HEK293T (cell line): ENCODE results near the gene THEMIS.

Experiments
- BHLHE40 ChIP-seq: fragments of 450-650 bp; IDR thresholded peaks from 2 replicates; pipeline ENCODE4 v1.6.1; 2016; ENCODE audit warnings: mild to moderate bottlenecking, moderate library complexity, borderline replicate concordance
- ELF4 ChIP-seq: fragments of 450-650 bp; IDR thresholded peaks from 2 replicates; pipeline ENCODE4 v1.6.1; 2017; ENCODE audit warnings: antibody characterized with exemption
- FOXA1 ChIP-seq: fragments of 450-650 bp; IDR thresholded peaks from 2 replicates; pipeline ENCODE4 v1.6.1; 2016; ENCODE audit warnings: mild to moderate bottlenecking
- FOXK2 ChIP-seq: fragments of 450-650 bp; IDR thresholded peaks from 2 replicates; pipeline ENCODE4 v1.6.1; 2016; ENCODE audit warnings: mild to moderate bottlenecking
- FOXM1 ChIP-seq: fragments of 450-650 bp; IDR thresholded peaks from 2 replicates; pipeline ENCODE4 v1.6.1; 2017; ENCODE audit warnings: mild to moderate bottlenecking, borderline replicate concordance
- HDGF ChIP-seq: fragments of 450-650 bp; IDR thresholded peaks from 2 replicates; pipeline ENCODE4 v1.6.1; 2017; ENCODE audit warnings: antibody characterized with exemption, borderline replicate concordance
- NFRKB ChIP-seq: fragments of 450-650 bp; IDR thresholded peaks from 2 replicates; pipeline ENCODE4 v1.6.1; 2016; ENCODE audit warnings: mild to moderate bottlenecking, moderate library complexity
- SP1 ChIP-seq: fragments of 450-650 bp; IDR thresholded peaks from 2 replicates; pipeline ENCODE4 v1.6.1; 2017
- SUZ12 ChIP-seq: fragments of 450-650 bp; IDR thresholded peaks from 2 replicates; pipeline ENCODE4 v1.6.1; 2016; ENCODE audit warnings: mild to moderate bottlenecking
- TARDBP ChIP-seq: fragments of 450-650 bp; IDR thresholded peaks from 2 replicates; pipeline ENCODE4 v1.6.1; 2016
- ZNF384 ChIP-seq: fragments of 450-650 bp; IDR thresholded peaks from 2 replicates; pipeline ENCODE4 v1.6.1; 2016
- TF ChIP-seq, protein P1 (sequence below): fragments of 450-650 bp; IDR thresholded peaks from 2 replicates; pipeline ENCODE4 v1.6.1; 2016

DNA sequence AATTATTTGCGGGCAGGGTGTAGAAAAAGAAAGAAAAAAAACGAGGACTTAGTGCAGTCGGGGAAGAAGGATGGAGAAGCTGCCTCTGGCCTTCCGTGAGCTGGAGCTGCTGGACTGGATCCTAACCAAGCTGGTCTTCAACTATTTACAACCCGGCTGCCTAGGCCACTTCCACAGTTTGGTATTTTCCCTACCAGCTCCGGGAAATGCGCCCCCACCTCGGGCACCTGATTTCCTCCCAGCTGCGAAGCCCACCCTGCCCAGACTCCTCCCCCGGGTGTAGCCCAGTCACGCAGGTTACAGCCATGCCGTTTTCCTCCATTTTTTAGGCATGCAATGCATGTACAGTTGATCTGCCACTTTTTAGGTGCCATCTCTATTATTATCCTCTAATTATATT, 21.2 kb downstream of the THEMIS start:
- no peak for TF ChIP-seq FOXA1
- no peak for TF ChIP-seq FOXK2
- no peak for TF ChIP-seq BHLHE40
- TF ChIP-seq TARDBP: no peak
- TF ChIP-seq SP1: no peak
- TF ChIP-seq ELF4: no peak
- no peak for TF ChIP-seq SUZ12
- TF ChIP-seq ZNF384: no peak
- TF ChIP-seq FOXM1: no peak
- TF ChIP-seq NFRKB: no peak
- no peak for TF ChIP-seq HDGF
- TF ChIP-seq, protein P1, sequence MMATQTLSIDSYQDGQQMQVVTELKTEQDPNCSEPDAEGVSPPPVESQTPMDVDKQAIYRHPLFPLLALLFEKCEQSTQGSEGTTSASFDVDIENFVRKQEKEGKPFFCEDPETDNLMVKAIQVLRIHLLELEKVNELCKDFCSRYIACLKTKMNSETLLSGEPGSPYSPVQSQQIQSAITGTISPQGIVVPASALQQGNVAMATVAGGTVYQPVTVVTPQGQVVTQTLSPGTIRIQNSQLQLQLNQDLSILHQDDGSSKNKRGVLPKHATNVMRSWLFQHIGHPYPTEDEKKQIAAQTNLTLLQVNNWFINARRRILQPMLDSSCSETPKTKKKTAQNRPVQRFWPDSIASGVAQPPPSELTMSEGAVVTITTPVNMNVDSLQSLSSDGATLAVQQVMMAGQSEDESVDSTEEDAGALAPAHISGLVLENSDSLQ: no peak
